HepG2 (cell line): ENCODE measurements around the gene THAP10. TPM values are rescaled to one million over a fixed set of nuclear protein-coding genes. Genes with fewer than 3 reads are reported as not detected.

Experiments used
- ATAC-seq: fragments of 200-7000 bp; cut with Tn5 transposase; 3 replicates; pipeline ENCODE4 v1.9.1; 2020; ENCODE audit warnings: mild to moderate bottlenecking, moderate library complexity
- BruUV-seq: library from RNA; stranded (reverse); fragments of 400-500 nt; replicated peaks from 2 replicates; lab custom pipeline; 2021; lab: Mats Ljungman, UMichigan
- CTCF ChIA-PET: fragments of 300-600 bp; formaldehyde crosslinking; extraction: SDS; loops from one replicate; lab custom pipeline; 2021; ENCODE audit warnings: low total read pairs, inconsistent platforms, low intra/inter-chr PET ratio; lab: Yijun Ruan, JAX
- POLR2A ChIA-PET: fragments of 350-600 bp; sonication (Branson Sonifier 250); formaldehyde crosslinking; loops from one replicate; lab custom pipeline; 2020; ENCODE audit warnings: antibody characterized with exemption, inconsistent platforms; lab: Yijun Ruan, JAX
- DNase-seq: peaks from one replicate; pipeline ENCODE4 v3.0.0-alpha.2; 2015; ENCODE audit warnings: low spot score
- FAIRE-seq: peaks from 3 replicates; lab custom pipeline; 2011; peaks lifted over from hg19 to GRCh38; lab: Jason Lieb, UNC
- H2AFZ ChIP-seq: one replicate; pipeline ENCODE4 v1.6.1; 2011; ENCODE audit warnings: low read length, inconsistent platforms
- H3K27ac ChIP-seq: fragments of 300-600 bp; 3 replicates; pipeline ENCODE4 v1.8.0; 2011; ENCODE audit warnings: mixed run types, mild to moderate bottlenecking, mixed read lengths, low read length, inconsistent platforms; ENCODE audit not compliant: insufficient read depth; ENCODE audit errors: extremely low read length
- H3K27me3 ChIP-seq, 2 experiments: fragments of 200-600 bp in 1 of 2; 2 replicates in 1 of 2; 3 replicates in 1 of 2; pipeline versions ENCODE4 v1.6.0 to v1.8.0; 2011; ENCODE audit warnings: low read length in 2 of 2, mild to moderate bottlenecking in 2 of 2, moderate library complexity in 2 of 2, inconsistent platforms in 1 of 2; ENCODE audit not compliant: insufficient read depth in 2 of 2, control insufficient read depth in 1 of 2
- H3K36me3 ChIP-seq, 2 experiments: fragments of 200-600 bp in 1 of 2; replicated peaks in 1 of 2; 2 replicates in 1 of 2; 3 replicates in 1 of 2; pipeline versions ENCODE4 v1.5.1 to v1.8.0; 2011; ENCODE audit warnings: low read length in 2 of 2, inconsistent platforms in 1 of 2; ENCODE audit not compliant: insufficient read depth in 2 of 2, control insufficient read depth in 1 of 2
- H3K4me1 ChIP-seq: 2 replicates; pipeline ENCODE4 v1.5.1; 2012; ENCODE audit warnings: low read length, inconsistent platforms; ENCODE audit not compliant: insufficient read depth
- H3K4me2 ChIP-seq: 2 replicates; pipeline ENCODE4 v1.6.0; 2011; ENCODE audit warnings: low read depth, low read length, inconsistent platforms
- H3K4me3 ChIP-seq, 3 experiments: fragments of 200-600 bp in 1 of 3; sonication (generic), shearing (Covaris generic) in 1 of 3; replicated peaks in 1 of 3; 2 replicates each; pipeline ENCODE4 v1.5.1; 2011 to 2016; ENCODE audit warnings: low read length in 3 of 3, inconsistent platforms in 2 of 3, low read depth in 2 of 3, mild to moderate bottlenecking in 2 of 3, control low read depth in 1 of 3, mixed read lengths in 1 of 3; ENCODE audit not compliant: insufficient read depth in 1 of 3
- H3K79me2 ChIP-seq: one replicate; pipeline ENCODE4 v1.6.1; 2011; ENCODE audit warnings: low read length, inconsistent platforms; ENCODE audit not compliant: insufficient read depth
- H3K9ac ChIP-seq: 2 replicates; pipeline ENCODE4 v1.6.0; 2011; ENCODE audit warnings: mild to moderate bottlenecking, low read depth, low read length, inconsistent platforms; ENCODE audit not compliant: insufficient read depth
- H3K9me3 ChIP-seq: 2 replicates; pipeline ENCODE4 v1.5.1; 2012; ENCODE audit warnings: mild to moderate bottlenecking, low read length
- H4K20me1 ChIP-seq: 2 replicates; pipeline ENCODE4 v1.6.0; 2011; ENCODE audit warnings: inconsistent platforms, mild to moderate bottlenecking, low read length, moderate library complexity; ENCODE audit not compliant: insufficient read depth
- BCL6 ChIP-seq: IDR thresholded peaks from 2 replicates; pipeline ENCODE4 v1.6.1; 2016; ENCODE audit warnings: missing genetic modification reagents, missing compliant biosample characterization
- CENPX ChIP-seq: sonication (generic); formaldehyde crosslinking; IDR thresholded peaks from 2 replicates; pipeline ENCODE4 v1.9.0; 2021; ENCODE audit warnings: mild to moderate bottlenecking, missing genetic modification reagents, moderate library complexity
- CHD2 ChIP-seq: IDR thresholded peaks from 2 replicates; pipeline ENCODE4 v1.6.1; 2011; ENCODE audit warnings: low read depth, low read length, improper control_type of control experiment
- MZF1 ChIP-seq: sonication (generic); formaldehyde crosslinking; IDR thresholded peaks from 2 replicates; pipeline ENCODE4 v1.8.1; 2023; ENCODE audit warnings: mild to moderate bottlenecking, missing genetic modification reagents, borderline replicate concordance
- SETDB1 ChIP-seq: sonication (generic); formaldehyde crosslinking; IDR thresholded peaks from 2 replicates; pipeline ENCODE4 v1.5.1; 2020; ENCODE audit warnings: missing genetic modification reagents, mild to moderate bottlenecking, borderline replicate concordance
- TAF15 ChIP-seq: fragments of 200-400 bp; formaldehyde crosslinking; IDR thresholded peaks from one replicate; pipeline ENCODE4 v1.6.1; 2018; ENCODE audit warnings: mild to moderate bottlenecking, low read depth, low read length; ENCODE audit not compliant: poor library complexity, severe bottlenecking
- WIZ ChIP-seq: sonication (generic); formaldehyde crosslinking; IDR thresholded peaks from 2 replicates; pipeline ENCODE4 v1.5.1; 2020; ENCODE audit warnings: mild to moderate bottlenecking, missing genetic modification reagents
- ZFP62 ChIP-seq: sonication (generic); formaldehyde crosslinking; IDR thresholded peaks from 2 replicates; pipeline ENCODE4 v1.4.0; 2020; ENCODE audit warnings: missing genetic modification reagents
- WGBS: methylation state at CpG from one replicate; pipeline ENCODE4 v1.1.6; 2017; ENCODE audit warnings: low lambda C conversion rate; 5-methylcytosine and 5-hydroxymethylcytosine counted together
- in situ Hi-C: cut with HindIII; loops from 2 replicates; pipeline ENCODE4 v1.10.0; 2017; ENCODE audit warnings: low pct_unique_long_range_greater_than_20kb; ENCODE audit not compliant: extremely low pct_ligation_motif_present
- intact Hi-C: fragments of 100-400 bp; cut with micrococcal nuclease; formaldehyde crosslinking; loops from one replicate; pipeline ENCODE4 v1.10.0; 2022; ENCODE audit not compliant: unreplicated experiment
- polyA plus RNA-seq, 8 experiments: library from polyadenylated mRNA; depleted of rRNA in 3 of 8; stranded (reverse) in 7 of 8; unstranded in 1 of 8; fragments of >200 nt; fragmentation: Illumina TruSeq in 4 of 8; extraction: Trizol in 4 of 8; gene quantifications; 2 replicates each; pipeline versions ENCODE4 v1.2.1 to v1.2.3, GENCODE V29; 2011 to 2016; ENCODE audit warnings: low read depth in 4 of 8, missing spikeins in 1 of 8, mixed read lengths in 1 of 8; ENCODE audit not compliant: insufficient read depth in 1 of 8
- total RNA-seq, 5 experiments: library from RNA; depleted of rRNA; stranded (reverse); fragments of >200 nt; fragmentation: Illumina TruSeq; extraction: Trizol; gene quantifications; 2 replicates each; pipeline ENCODE4 v1.2.3, GENCODE V29; 2016; ENCODE audit warnings: low read depth in 1 of 5
- TF ChIP-seq, protein P1 (sequence below): sonication (generic); formaldehyde crosslinking; IDR thresholded peaks from 2 replicates; pipeline ENCODE4 v1.4.0; 2020; ENCODE audit warnings: missing genetic modification reagents

Gene THAP10
- total and polyA plus RNA-seq, 2 of the 13 experiments (the other 11 are each of a cell fraction or from before 2014, with no cell fraction given) = 0.64 to 0.69 TPM

DNA sequence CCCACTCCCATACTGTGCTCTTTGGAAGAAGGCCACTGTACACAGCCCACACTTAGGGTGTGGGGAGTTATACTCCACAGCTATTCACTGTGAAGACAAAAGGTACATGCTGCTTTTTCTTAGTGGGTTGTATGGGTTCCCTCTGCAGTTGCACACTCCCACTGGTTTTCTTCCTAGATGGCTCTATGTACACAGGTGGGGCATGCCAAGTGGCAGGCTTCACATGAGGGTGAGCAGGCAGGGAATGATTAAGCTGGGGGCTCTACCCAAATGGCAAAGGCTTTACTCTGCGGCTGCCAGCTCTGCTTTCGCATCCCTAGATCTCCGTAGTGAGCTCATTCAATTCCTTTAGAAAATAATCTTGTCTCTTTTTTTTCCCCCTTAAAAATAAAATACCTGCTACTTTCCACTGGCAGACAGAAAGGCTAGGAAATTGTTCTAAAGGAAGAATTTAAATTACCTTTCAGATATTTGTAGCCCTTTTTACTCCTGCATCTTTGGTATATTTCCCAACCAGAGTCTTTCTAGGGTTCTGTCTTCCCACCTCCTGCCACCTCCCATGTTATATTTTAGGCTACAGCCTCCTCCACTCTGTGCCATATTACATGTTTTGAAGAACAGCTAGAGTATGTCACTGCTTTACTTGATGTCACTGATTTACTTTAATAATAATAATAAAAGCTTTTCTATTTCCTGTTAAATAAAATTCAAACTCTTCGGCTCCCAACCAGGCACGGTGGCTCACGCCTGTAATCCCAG, 46.5 kb downstream of the THAP10 start:
- no peaks in the 10 kb centered on the region for H4K20me1 ChIP-seq
- CTCF ChIA-PET = no interaction called here
- no peaks in the 10 kb centered on the region for H3K36me3 ChIP-seq
- TF ChIP-seq CENPX (CRISPR knock-in tag) (no peak), ZFP62 (no peak), SETDB1 (CRISPR knock-in tag) (no peak)
- TF ChIP-seq, all 625 proteins: peak for 0
- H3K27me3 ChIP-seq = no peaks in the 10 kb centered on the region
- FAIRE-seq (no peak), ATAC-seq (no peak), DNase-seq (no peak)
- H3K79me2 ChIP-seq = no peaks in the 10 kb centered on the region
- H3K9ac ChIP-seq = no peak overlapping the region
- H3K27ac ChIP-seq = no peak overlapping the region
- 95% methylated on average over 6 of the region's 6 CpGs for WGBS
- in situ Hi-C loops = no loop called here
- BruUV-seq = no TSS peak
- H3K4me2 ChIP-seq = no peak overlapping the region
- POLR2A ChIA-PET = interaction anchor here (0.6 to 1.7 kb wide), 3 partner anchors 11 to 17 kb away, joined by 3 to 8 read pairs (median 6); no protein-coding TSS in a partner anchor
- intact Hi-C loops = no loop called here
- no peaks in the 10 kb centered on the region for H3K4me1 ChIP-seq
- H3K9me3 ChIP-seq = no peaks in the 10 kb centered on the region
- no peak overlapping the region for H3K4me3 ChIP-seq
- H2AFZ ChIP-seq = no peak overlapping the region

- ChIA-PET POLR2A (no interaction called here), CTCF (no interaction called here)
- Histone ChIP-seq H3K4me1 (peaks cover 27% of the 10 kb centered on the region), H3K4me2 (no peak overlapping the region), H3K4me3 (no peak overlapping the region), H3K36me3 (no peaks in the 10 kb centered on the region), H3K27me3 (no peaks in the 10 kb centered on the region), H3K27ac (no peak overlapping the region), H3K9me3 (no peaks in the 10 kb centered on the region), H3K79me2 (no peaks in the 10 kb centered on the region), H4K20me1 (no peaks in the 10 kb centered on the region), H3K9ac (no peak overlapping the region), H2AFZ (no peak overlapping the region)
- BruUV-seq = no TSS peak
- no peak for FAIRE-seq
- no peak for ATAC-seq
- WGBS = 87% methylated on average over 2 of the region's 2 CpGs
- TF ChIP-seq CHD2 (no peak), BCL6 (CRISPR knock-in tag) (no peak), TAF15 (no peak), WIZ (no peak), MZF1 (CRISPR knock-in tag) (no peak)
- TF ChIP-seq, protein P1, sequence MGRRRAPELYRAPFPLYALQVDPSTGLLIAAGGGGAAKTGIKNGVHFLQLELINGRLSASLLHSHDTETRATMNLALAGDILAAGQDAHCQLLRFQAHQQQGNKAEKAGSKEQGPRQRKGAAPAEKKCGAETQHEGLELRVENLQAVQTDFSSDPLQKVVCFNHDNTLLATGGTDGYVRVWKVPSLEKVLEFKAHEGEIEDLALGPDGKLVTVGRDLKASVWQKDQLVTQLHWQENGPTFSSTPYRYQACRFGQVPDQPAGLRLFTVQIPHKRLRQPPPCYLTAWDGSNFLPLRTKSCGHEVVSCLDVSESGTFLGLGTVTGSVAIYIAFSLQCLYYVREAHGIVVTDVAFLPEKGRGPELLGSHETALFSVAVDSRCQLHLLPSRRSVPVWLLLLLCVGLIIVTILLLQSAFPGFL (CRISPR knock-in tag) = no peak
- intact Hi-C loops = no loop called here
- in situ Hi-C loops = no loop called here
- DNase-seq = no peak
Measured at GRCh38 chr15:70837476-70837875, 54.8 kb downstream of the THAP10 start.
